Peyer's patch (tissue), 4 donors: ENCODE results near the gene PHC2.

Experiments
- CTCF ChIP-seq, 6 experiments: fragments of 450-650 bp in 4 of 6; fragments of 200-600 bp in 2 of 6; sonication (generic) in 1 of 6; IDR thresholded peaks; one replicate each; pipeline ENCODE4 v1.5.1; 2017 to 2019; ENCODE audit warnings: antibody characterized with exemption in 6 of 6, mild to moderate bottlenecking in 3 of 6, moderate library complexity in 1 of 6
- POLR2A ChIP-seq, 2 donors: fragments of 450-650 bp; IDR thresholded peaks; one replicate each; pipeline ENCODE4 v1.5.1; 2017; ENCODE audit warnings: antibody characterized with exemption in 2 of 2, mild to moderate bottlenecking in 2 of 2, moderate library complexity in 2 of 2

GRCh38 chr1:33310702-33311101 lies 120.2 kb downstream of the PHC2 start:
- no peak for TF ChIP-seq CTCF (IDR thresholded peaks at IDR 0.05)
- TF ChIP-seq POLR2A (IDR thresholded peaks at IDR 0.05), result no peak
